Stimulated activated CD8-positive, alpha-beta memory T cell treated with anti-CD3 and anti-CD28 coated beads, Interleukin-15, amount 100 ng/mL, for 1 hour (primary cell): ENCODE data around the gene FBRS.
"Not testable (repeated sequence)": the region's sequence is repeated elsewhere in the genome, so short reads cannot be mapped to it uniquely, and the experiment has no call there.

Experiments
- DNase-seq: peaks from one replicate; pipeline ENCODE4 v3.0.0-alpha.2; 2020; ENCODE audit warnings: low read depth

Gene FBRS

GRCh38 chr16:30665155-30665829 is 7.1 kb downstream of the FBRS start:
- DNase-seq, result no peak

- DNase-seq, result no peak
Measured at GRCh38 chr16:30665830-30666190, 7.6 kb downstream of the FBRS start.

GRCh38 chr16:30666681-30667080 is 8.4 kb downstream of the FBRS start:
- no peak for DNase-seq

DNA sequence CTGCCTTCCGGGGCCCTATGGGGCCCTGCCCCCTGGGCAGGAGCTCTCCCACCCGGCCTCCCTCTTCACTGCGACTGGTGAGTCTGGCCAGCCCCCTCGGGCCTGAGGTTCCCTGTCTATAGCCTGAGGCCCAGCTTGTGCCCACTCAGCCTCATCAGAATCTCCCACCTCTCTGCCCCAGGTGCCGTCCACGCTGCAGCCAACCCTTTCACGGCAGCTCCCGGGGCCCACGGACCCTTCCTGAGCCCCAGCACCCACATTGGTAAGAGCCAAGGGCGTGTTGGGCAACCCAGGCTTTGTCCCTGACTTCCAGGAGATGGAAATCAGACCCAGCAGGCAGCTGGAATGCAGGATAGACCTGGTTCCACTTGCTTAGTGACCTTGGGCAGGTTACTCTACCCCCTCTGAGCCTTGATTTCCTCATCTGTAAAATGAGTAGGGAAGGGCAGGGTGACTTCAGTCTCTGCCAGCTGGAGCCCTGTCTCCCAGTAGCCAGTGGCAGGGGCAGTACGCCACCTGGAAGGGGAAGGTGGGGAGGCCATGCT is 9.2 kb downstream of the FBRS start:
- no peak for DNase-seq

DNA sequence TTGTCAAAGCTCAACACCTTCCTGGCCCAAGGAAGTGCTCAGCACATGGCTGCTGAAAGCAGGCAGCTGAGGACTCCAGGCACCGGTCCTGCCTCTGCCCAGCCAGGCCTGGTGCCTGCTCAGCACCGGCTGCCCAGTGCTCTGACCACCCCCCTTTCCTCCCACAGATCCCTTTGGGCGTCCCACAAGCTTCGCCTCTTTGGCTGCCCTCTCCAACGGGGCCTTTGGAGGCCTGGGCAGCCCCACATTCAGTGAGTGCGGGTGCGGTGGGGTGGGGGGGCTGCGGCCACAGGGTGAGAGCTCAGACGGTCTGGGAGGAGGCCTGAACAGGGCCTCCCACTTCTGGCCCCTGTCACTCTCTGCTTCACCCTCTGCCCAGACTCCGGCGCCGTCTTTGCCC is 10.2 kb downstream of the FBRS start:
- DNase-seq, result no peak

- DNase-seq, result no peak
Measured at GRCh38 chr16:30669026-30669902, 11.0 kb downstream of the FBRS start.

DNA sequence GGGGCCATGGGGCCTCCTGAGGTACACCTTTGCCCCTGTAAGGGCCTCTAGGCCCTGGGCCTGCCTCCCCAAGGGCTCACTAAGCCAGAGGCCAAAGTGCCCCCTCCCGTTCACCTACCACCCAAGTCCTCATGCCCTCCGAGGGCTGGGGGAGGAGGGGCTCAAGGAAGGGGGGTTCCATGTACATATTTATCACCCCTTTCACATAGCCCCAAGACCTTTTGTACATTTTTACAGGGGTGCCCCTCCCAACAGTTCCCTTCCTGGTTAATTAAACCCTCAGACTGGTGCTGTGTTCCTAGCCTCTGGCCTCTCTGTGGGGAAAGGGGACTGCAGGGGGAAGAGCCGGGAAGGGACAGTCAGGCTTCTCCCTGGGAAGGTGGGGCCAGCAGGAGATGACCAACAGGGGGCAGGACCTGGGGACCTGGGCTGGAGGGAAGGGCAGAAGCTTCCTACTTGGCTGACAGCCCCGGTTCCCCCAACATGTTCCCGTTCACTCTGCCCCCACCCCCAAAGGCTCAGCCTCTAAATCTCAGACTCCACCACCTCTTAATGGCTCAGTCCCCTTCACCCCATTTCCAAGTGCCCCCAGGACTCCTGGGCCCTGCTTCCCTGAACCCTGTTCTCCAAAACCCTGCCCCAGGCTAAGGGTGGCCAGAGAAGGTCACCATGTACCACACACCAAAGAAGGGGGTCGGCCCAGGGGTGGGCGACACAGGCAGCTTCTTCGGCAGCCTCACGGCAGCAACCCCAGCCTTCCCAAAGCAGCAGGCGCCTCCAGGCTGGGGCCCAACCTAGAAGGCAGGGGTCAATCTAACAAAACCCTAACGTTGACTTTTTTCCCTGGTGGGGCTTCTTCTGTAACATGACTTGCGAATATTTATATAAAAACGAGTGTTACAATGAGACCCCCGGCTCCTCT is 11.9 kb downstream of the FBRS start:
- DNase-seq, result no peak

DNA sequence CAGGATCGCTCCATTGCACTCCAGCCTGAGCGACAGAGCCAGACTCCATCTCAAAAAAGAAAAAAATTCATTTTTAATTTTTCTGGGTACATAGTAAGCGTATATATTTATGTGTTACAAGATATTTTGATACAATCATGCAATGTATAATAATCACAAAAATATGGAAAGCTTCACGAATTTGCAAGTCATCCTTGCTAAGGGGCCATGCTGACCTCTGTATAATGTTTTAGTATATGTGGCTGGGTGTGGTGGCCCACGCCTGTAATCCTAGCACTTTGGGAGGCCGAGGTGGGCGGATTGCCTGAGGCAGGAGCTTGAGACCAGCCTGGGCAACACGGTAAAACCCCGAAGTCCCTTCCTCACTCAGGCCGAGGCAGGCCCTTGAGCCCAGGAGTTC is 16.9 kb downstream of the FBRS start:
- no peak for DNase-seq

- no peak for DNase-seq
Measured at GRCh38 chr16:30677931-30678585, 19.8 kb downstream of the FBRS start.

DNA sequence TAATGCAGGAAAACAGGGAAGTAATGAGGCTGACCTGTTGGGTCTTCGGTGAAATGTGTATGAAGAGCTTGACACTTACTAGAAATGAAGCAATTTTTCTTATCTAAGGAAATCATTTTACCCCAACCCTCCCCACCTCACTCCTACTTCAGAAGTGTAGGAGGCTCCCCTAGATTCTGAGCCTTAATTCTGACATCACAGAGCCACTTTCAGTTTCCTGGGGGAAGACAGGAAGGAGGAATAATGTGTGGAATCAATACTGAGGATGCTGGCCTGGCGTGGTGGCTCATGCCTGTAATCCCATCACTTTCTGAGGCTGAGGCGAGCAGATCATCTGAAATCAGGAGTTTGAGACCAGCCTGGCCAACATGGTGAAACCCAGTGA is 20.3 kb downstream of the FBRS start:
- DNase-seq, result no peak

GRCh38 chr16:30680326-30680725 is 22.1 kb downstream of the FBRS start:
- DNase-seq, result no peak

- no peak for DNase-seq
Measured at GRCh38 chr16:30688701-30689100, 30.5 kb downstream of the FBRS start.

DNA sequence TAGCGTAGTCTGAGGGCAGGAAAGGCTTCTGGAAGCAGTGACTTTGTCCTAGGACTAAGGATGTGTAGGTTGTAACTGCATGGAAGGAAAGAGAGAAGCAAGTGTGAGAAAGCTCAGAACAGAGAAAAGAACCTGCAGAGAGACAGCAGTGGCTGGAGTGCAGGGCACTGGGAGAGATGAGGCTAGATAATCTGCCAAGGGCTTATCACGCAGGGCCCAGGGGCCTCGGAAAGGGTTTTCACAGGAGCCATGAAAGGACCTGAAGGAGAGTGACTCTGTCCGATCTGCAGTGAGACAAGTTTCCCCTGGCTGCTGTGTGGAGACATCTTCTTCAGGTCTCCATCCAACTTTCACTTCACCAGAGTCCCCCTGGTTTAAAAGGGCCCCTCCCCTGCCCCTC is 33.7 kb downstream of the FBRS start:
- no peak for DNase-seq

- no peak for DNase-seq
Measured at GRCh38 chr16:30692396-30693064, 34.3 kb downstream of the FBRS start.

- no peak for DNase-seq
Measured at GRCh38 chr16:30694926-30695693, 36.9 kb downstream of the FBRS start.

- not testable (repeated sequence) for DNase-seq
Measured at GRCh38 chr16:30696646-30697045, 38.4 kb downstream of the FBRS start.

- no peak for DNase-seq
Measured at GRCh38 chr16:30697264-30698138, 39.3 kb downstream of the FBRS start.

DNA sequence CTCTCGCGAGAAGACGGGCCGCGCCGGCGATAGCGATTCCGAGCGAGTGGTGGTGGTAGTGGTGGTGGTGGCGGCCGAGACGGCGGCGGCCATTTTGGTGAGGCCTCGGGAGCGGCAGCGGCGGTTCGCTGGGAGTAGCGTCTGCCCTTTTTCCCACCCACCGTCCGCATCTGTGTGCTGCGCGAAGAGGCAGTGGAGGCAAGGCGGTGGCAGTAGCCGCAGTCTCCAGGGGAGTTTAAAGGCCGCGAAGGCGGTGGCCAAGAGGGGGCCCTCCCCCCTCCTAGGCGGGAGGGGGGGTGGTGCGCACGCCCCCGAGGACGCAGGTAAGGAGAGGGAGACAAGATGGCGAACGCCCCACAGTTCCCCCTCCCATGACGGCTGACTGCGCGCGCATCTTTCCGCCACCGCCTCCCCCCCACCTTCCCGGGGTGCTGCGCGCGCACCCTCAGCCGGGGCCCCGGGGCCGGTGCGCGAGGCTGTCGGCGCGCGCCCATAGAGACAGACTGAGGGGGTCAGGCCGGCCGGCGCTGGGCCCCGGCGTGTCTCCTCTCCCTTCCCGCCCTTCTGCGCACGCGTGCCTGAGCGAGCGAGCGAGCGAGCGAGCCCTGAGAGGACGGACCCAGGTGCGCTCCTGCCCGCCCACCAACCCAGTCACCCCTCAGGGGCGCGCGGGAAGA is 40.0 kb downstream of the FBRS start:
- DNase-seq, result peak; percentile 96
